C4-2B (cell line): ENCODE measurements around the gene CTIF.

ENCODE experiments used
- CTCF ChIP-seq: fragments of 450-650 bp; conservative IDR thresholded peaks from 2 replicates; pipeline ENCODE4 v1.5.1; 2017; ENCODE audit warnings: mild to moderate bottlenecking
- ZFX ChIP-seq: fragments of 450-650 bp; IDR thresholded peaks from 2 replicates; pipeline ENCODE4 v1.6.1; 2017

- TF ChIP-seq CTCF: no peak
- no peak for TF ChIP-seq ZFX
Observed at GRCh38 chr18:48752478-48752877, 213.6 kb downstream of the CTIF start.
